GM18508 (cell line): ENCODE measurements around the gene RRBP1.
"Not testable (repeated sequence)": the region's sequence is repeated elsewhere in the genome, so short reads cannot be mapped to it uniquely, and the experiment has no call there.

ENCODE experiments used
- ATAC-seq: cut with Tn5 transposase; IDR thresholded peaks from one replicate; pipeline ENCODE4 v1.9.1; 2021; ENCODE audit warnings: moderate number of reproducible peaks; ENCODE audit not compliant: insufficient read depth, unreplicated experiment

Gene RRBP1

DNA sequence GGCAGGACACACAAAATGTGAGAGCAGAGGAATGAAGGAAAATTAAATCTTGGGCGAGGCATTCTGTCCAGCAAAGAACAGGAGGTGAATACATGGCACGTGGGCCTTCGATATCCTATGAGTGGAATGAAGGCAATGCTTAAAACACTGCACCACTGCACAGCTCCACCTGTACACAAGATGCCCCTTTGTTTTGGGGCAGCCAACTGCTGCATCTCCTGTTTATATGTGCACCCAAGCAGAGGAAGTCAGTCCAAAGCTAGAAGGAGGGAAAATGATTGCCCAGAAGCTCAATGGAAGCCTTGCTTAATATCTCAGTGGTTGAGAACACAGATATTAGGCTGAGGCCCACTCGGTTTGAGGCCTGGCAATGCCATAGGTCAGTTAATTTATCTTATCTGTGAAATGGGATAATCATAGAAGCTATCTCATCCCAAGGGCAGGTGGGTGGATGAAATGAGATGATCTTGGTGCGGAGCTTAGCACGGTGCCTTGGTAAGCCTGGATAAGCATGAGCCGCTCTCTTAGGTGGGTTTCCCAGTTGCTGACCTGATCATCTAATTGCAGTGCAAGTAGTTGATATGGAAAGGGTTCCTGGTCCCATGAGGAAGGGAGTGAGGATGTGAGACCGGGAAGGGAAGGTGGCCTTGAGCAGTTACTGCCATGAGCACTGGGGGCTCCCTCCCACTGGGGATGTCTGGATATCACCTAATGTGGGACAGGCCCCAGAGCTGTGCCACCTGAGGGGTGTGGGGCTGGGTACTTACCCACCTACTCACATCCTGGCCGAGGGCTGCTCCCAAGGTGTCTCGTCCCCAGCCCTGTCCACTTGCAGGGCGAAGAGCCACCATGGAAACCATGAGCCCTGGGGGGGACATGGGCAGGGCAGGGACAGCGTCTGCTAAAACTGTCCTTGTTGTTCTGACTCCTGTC is 27.6 kb upstream of the RRBP1 start:
- no peak for ATAC-seq

GRCh38 chr20:17708675-17709360 is 26.8 kb upstream of the RRBP1 start:
- no peak for ATAC-seq

GRCh38 chr20:17707951-17708350 is 25.9 kb upstream of the RRBP1 start:
- not testable (repeated sequence) for ATAC-seq

- ATAC-seq = no peak
Measured at GRCh38 chr20:17706632-17707031, 24.6 kb upstream of the RRBP1 start.

DNA sequence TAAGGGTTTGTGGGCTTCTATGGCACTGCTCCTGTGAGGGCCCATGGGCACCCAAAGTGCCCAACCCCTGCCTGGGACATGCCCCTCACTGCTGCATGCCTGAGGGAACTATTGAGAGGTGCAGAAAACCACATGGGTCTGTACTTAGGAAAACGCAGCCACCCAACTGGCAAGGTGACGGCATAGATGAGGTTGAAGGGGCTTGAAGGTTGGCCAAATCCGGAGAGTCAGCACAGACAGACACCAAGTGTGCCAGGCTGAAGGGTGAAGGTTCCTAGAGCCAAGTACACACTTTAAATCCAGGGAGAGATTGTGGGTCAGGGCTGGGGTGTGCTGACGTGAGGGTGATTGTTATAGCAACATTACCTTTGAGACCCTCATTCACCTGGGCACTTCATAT is 23.9 kb upstream of the RRBP1 start:
- ATAC-seq = no peak

DNA sequence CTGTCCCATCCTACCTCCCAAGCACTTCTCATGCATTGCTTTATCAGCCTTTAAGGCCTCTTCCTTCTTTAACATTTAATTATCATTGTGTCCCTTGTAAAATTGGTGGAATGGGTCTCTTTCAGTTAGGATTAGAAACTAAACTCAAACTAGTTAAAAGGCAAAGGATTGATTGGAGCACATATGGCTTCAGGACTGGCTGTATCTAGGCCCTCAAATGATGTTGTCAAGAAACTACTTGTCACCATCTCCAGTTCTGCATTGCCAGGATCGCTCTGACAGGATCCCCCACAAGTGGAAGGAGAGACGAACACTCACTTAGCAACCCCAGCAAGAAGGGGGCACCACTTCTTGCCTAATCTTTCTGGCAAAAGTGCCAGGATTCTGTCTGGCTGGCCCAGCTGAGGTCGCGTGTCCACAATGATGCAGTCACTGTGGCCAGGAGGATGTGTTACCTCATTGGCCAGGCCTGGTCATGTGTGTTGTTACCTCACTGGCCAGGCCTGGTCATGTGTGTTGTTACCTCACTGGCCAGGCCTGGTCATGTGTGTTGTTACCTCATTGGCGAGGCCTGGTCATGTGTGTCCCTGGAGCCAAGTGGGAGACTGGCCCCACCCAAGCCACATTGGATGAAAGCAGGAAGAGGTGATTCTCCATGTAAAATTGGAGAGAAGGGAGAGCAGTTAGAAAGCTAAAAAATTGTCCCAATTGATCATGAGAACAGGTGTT is 22.7 kb upstream of the RRBP1 start:
- ATAC-seq = no peak

DNA sequence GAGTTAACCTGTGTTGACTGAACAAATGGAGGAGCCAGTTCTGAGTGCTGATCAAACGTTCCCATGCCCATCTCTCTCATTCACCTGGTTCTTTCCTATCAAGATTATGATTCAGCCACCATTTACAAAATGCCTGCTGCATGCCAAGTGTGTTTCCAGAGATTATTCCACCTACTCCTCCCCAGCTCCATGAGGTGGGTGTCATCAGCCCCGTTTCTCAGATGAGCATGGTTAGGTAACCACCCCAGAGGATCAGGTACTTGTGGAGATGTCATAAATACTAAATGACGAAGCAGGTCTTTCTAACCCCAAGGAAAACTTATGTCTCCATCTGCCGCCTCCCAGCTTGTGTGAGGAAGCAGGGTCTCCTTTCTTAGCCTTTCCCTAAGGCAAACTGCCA is 19.8 kb upstream of the RRBP1 start:
- ATAC-seq = no peak

- ATAC-seq = no peak
Measured at GRCh38 chr20:17700637-17701036, 18.6 kb upstream of the RRBP1 start.

DNA sequence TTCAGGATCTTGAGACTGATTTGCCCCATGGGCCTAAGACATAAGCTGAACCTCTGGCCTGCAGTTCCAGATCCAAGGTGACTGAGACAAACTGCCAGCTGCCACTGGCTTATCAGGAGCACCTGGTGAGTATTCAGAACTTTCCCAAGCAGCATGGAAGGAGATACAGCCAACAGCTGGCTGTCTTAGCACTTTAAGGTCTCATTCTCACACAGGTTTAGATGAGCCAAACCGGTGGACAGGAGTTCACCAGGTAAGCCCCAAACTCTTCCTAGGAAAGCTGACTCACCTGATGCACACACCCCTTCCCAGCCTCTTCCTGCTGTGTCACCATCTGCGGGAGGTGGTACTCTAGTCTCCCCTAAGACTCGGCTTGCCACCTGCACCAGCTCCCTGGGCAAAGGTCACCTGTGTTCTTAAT is 17.9 kb upstream of the RRBP1 start, which contains the start of gene BANF2:
Gene BANF2, plus strand, starts transcription at position 36 of the 421 bp plus-strand sequence. CDS start 25,060 bp downstream, outside the sequence.
- ATAC-seq = no peak

GRCh38 chr20:17698384-17698783 is 16.3 kb upstream of the RRBP1 start:
- ATAC-seq = no peak

DNA sequence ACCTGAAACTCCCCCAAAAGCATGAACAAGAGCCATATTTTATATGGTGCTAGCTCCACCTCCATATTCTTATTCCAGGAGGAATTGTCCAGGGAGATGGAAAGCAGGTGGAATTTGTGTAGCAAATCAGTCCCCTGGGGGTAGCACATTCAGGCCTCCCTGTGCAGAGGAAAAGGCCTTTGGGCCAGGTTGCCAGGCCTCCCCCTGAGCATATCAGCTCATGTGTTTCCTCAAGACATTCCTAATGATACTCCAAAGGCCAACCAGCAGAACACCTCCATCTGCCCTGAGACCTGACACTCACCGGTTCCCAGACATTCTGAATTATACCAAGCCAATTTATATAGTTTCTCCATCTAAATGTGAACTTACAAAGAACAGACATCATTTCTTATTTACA is 15.1 kb upstream of the RRBP1 start:
- no peak for ATAC-seq

DNA sequence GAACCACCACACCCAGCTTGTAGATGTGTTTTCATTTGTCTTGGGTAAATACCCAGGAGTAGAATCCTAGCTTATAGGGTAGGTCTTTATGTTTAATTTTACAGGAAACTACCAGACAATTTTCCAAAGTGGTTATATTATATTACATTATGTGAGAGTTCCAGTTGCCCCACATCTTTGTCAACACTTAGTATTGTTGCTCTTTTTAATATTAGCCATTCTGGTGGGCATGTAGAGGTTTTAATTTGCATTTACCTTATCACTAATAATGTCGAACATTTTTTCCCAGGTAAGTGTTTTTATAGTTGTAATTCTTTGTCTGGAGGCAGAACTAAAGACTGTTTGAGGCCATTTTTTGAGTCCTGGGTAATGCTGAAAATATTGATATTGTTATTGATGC is 14.2 kb upstream of the RRBP1 start:
- no peak for ATAC-seq

GRCh38 chr20:17694767-17695166 is 12.7 kb upstream of the RRBP1 start:
- ATAC-seq = no peak

GRCh38 chr20:17693444-17694001 is 11.5 kb upstream of the RRBP1 start:
- ATAC-seq = no peak

DNA sequence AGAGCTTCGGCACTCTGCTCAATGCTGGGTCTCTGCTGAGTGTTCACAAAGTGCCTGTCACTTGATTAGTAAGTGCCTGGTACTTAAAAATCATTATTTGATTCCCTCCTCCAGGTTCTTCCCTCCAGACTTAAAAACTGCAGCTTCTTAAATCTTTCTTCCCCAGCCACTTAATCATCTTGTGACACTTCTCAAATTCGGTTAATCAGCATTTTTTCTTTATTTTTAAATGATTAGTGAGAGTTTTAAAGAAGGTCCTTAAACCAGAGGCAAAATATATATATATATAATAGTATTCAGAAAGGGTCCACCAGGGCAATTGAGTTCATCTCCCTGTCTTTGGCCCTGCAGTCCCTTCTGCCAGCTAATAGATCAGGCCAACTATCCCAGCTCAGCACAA is 9.7 kb upstream of the RRBP1 start:
- ATAC-seq = no peak

- ATAC-seq = no peak
Measured at GRCh38 chr20:17690144-17690543, 8.1 kb upstream of the RRBP1 start.

- no peak for ATAC-seq
Measured at GRCh38 chr20:17688965-17689364, 6.9 kb upstream of the RRBP1 start.

DNA sequence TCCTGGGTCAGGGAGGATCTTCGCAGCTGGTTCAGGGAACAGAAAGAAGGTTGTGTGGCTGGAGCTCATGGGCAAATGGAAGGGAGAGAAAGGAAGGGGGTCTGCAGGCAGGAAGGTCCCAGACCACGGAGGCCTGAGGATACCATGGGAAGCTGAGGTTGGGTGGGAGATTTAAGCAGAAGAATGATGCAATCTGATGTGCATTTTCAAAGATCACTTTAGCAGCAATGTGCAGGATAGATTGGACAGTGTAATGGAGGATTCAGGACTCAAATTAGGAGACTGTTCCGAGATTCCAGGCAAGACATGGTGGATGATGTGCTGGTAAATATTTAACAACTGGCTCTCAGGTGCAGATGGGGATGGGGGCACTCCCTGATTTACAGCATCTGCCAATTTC is 5.8 kb upstream of the RRBP1 start:
- ATAC-seq = no peak

DNA sequence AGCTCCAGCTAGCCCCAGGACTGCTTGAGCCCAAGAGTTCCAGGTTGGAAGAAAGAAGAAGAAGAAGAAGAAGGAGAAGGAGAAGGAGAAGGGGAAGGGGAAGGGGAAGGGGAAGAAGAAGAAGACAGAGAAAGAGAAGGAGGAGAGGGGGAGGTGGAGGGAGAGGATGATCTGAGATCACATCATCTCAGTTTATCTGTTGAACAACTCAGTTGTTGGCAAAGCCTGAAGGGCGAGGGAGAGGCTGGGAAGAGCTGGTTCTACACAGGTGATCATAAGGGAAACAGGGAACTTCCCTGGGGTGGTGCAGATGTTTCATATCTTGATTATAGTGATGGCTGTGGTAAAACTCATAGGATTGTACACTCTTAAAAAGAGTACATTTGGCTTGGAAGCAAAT is 3.1 kb upstream of the RRBP1 start:
- ATAC-seq = no peak

- ATAC-seq = no peak
Measured at GRCh38 chr20:17684077-17684888, 2.2 kb upstream of the RRBP1 start.
